NK-92 (cell line): ENCODE results near the gene DOP1B.
"Not testable (repeated sequence)": the region's sequence is repeated elsewhere in the genome, so short reads cannot be mapped to it uniquely, and the experiment has no call there.

ENCODE experiments used
- DNase-seq: peaks from one replicate; lab custom pipeline; 2025; ENCODE audit not compliant: unreplicated experiment; lab: John Stamatoyannopoulos, UW

The DOP1B gene

GRCh38 chr21:36171336-36171735, 14.7 kb downstream of the DOP1B start:
- no peak for DNase-seq

- no peak for DNase-seq
Measured at GRCh38 chr21:36171741-36172331, 15.2 kb downstream of the DOP1B start.

GRCh38 chr21:36174780-36175179, 18.2 kb downstream of the DOP1B start:
- DNase-seq = no peak

- DNase-seq = no peak
Measured at GRCh38 chr21:36175771-36176565, 19.3 kb downstream of the DOP1B start.

- DNase-seq = no peak
Measured at GRCh38 chr21:36178349-36178748, 21.7 kb downstream of the DOP1B start.

GRCh38 chr21:36179145-36179544, 22.5 kb downstream of the DOP1B start:
- DNase-seq = no peak

- no peak for DNase-seq
Measured at GRCh38 chr21:36180963-36181362, 24.3 kb downstream of the DOP1B start.

GRCh38 chr21:36183144-36183795, 26.6 kb downstream of the DOP1B start:
- DNase-seq = no peak

- DNase-seq = no peak
Measured at GRCh38 chr21:36184545-36184944, 27.9 kb downstream of the DOP1B start.

- DNase-seq = no peak
Measured at GRCh38 chr21:36185523-36185922, 28.9 kb downstream of the DOP1B start.

GRCh38 chr21:36186081-36186480, 29.5 kb downstream of the DOP1B start:
- no peak for DNase-seq

- DNase-seq = no peak
Measured at GRCh38 chr21:36186506-36187399, 30.1 kb downstream of the DOP1B start.

GRCh38 chr21:36188081-36188681, 31.6 kb downstream of the DOP1B start:
- no peak for DNase-seq

- DNase-seq = no peak
Measured at GRCh38 chr21:36188937-36189336, 32.3 kb downstream of the DOP1B start.

- DNase-seq = no peak
Measured at GRCh38 chr21:36190736-36191135, 34.1 kb downstream of the DOP1B start.

GRCh38 chr21:36193200-36193599, 36.6 kb downstream of the DOP1B start:
- DNase-seq = no peak

- DNase-seq = no peak
Measured at GRCh38 chr21:36194024-36194423, 37.4 kb downstream of the DOP1B start.

GRCh38 chr21:36195613-36196012, 39.0 kb downstream of the DOP1B start:
- DNase-seq = no peak

GRCh38 chr21:36199021-36199420, 42.4 kb downstream of the DOP1B start:
- DNase-seq = no peak

GRCh38 chr21:36199575-36199974, 43.0 kb downstream of the DOP1B start:
- DNase-seq = not testable (repeated sequence)

GRCh38 chr21:36200081-36200561, 43.5 kb downstream of the DOP1B start:
- no peak for DNase-seq
